C4-2B (cell line): Measurements from ENCODE around the gene C21orf58.
"Not testable (repeated sequence)": the region's sequence is repeated elsewhere in the genome, so short reads cannot be mapped to it uniquely, and the experiment has no call there.

ENCODE experiments used
- H3K27ac ChIP-seq: fragments of 450-650 bp; 2 replicates; pipeline ENCODE4 v1.5.1; 2017
- CTCF ChIP-seq: fragments of 450-650 bp; conservative IDR thresholded peaks from 2 replicates; pipeline ENCODE4 v1.5.1; 2017; ENCODE audit warnings: mild to moderate bottlenecking
- ZFX ChIP-seq: fragments of 450-650 bp; IDR thresholded peaks from 2 replicates; pipeline ENCODE4 v1.6.1; 2017

Gene C21orf58

GRCh38 chr21:46323710-46324389 lies at the start of gene C21orf58, which contains the start of gene PCNT:
Gene C21orf58, minus strand, starts transcription at chr21:46323870. Its CDS starts 1,132 bp downstream, at chr21:46322738.
Gene PCNT, plus strand, starts transcription at chr21:46324156. Its CDS starts 73 bp downstream, at chr21:46324229.
- H3K27ac ChIP-seq, result peak within 1 kb of the TSS; percentile 94
- TF ChIP-seq CTCF, result no peak
- 0 out of 2 replicates have a peak, but pooled peaks have one; percentile 34 for TF ChIP-seq ZFX

GRCh38 chr21:46372947-46373346 lies 49.3 kb upstream of the C21orf58 start:
- H3K27ac ChIP-seq, result not testable (repeated sequence)

- TF ChIP-seq CTCF (no peak), ZFX (no peak)
- H3K27ac ChIP-seq, result no peak overlapping the region
Observed at GRCh38 chr21:46372014-46372485, 48.4 kb upstream of the C21orf58 start.

- H3K27ac ChIP-seq, result no peak overlapping the region
- no peak for TF ChIP-seq CTCF
- no peak for TF ChIP-seq ZFX
Observed at GRCh38 chr21:46371204-46372013, 47.7 kb upstream of the C21orf58 start.

GRCh38 chr21:46369520-46370235 lies 46.0 kb upstream of the C21orf58 start:
- no peak for TF ChIP-seq CTCF
- TF ChIP-seq ZFX, result no peak
- H3K27ac ChIP-seq, result no peak overlapping the region

GRCh38 chr21:46368533-46369285 lies 45.0 kb upstream of the C21orf58 start:
- H3K27ac ChIP-seq, result no peak overlapping the region
- TF ChIP-seq ZFX (no peak), CTCF (no peak)

- no peak overlapping the region for H3K27ac ChIP-seq
- no peak for TF ChIP-seq ZFX
- TF ChIP-seq CTCF, result no peak
Observed at GRCh38 chr21:46366966-46367365, 43.3 kb upstream of the C21orf58 start.
